ENCODE results near the gene ATP6V1B1.

ATP6V1B1 gene

DNA sequence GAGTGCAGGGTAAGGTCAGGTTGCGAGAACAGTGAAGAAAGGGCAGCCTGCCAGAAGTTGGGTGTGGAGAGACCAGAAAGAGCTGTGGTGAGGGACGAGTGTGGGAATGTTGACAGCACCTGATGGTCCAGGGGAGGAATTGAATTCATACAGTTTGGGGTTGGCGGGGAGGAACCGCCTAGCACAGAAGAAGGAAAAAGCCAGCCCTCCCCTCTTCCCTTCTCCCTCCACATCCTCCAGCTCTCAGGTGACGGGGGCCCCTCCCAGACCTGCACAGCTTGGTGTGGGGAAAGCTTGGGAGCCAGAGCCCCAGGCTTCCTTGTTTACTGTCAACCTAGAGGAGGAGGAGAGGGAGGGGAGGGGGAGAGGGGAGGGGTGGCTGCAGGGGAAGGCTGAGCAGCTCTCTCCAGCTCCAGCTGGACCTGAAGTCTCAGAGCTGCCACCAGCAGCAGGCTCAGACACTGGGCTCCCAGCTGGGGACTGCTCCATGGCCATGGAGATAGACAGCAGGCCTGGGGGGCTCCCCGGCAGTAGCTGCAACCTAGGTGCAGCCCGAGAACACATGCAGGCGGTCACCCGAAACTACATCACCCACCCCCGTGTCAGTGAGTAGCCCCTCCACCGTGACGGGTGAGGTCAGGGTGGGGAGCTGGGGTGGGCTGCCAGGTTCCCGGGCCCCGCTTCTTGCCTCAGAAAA is at the start of gene ATP6V1B1:
ATP6V1B1 (plus strand) TSS at position 433 of the 697 bp plus-strand sequence; CDS start at position 488, 55 bp downstream.
- no peak for DNase-seq

DNA sequence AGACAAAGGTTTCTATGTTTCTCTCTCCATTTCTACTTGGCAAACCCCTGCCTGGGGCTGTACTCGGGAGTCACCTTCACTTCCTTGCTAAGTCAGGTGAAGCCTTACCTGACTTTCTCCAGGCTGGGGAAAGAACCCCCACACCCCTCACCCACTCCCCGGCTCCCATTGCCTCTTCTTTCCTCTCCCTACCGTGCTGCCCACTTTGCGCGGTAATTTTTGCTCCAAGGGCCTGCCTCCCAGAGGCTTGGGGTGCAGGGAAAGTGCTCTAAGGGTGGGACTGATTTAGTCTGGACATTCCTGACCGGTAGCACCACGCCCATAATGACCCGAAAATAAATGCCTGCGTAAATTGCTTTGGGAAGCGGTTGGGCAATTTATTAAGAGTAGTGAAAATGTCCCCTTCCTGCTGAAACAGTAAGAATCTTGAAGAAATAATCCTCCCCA is 49.1 kb upstream of the ATP6V1B1 start:
- no peak for DNase-seq

DNA sequence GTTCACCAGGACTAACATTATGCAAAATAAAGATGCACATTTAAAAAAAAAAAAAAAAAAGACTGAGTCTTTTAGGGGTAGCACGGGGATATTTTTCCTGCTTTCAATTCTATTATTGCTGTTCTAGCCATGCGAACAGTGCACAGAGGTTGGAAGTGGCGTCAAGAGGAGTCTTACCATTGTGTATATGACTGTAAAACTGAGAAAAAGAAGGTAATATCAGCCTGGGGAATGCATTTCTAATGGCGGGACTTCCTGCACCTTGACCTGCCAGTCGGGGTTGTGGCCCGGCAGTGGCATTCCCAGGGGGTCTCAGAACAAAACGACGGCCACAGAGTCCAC is 48.5 kb upstream of the ATP6V1B1 start:
- no peak for DNase-seq

DNA sequence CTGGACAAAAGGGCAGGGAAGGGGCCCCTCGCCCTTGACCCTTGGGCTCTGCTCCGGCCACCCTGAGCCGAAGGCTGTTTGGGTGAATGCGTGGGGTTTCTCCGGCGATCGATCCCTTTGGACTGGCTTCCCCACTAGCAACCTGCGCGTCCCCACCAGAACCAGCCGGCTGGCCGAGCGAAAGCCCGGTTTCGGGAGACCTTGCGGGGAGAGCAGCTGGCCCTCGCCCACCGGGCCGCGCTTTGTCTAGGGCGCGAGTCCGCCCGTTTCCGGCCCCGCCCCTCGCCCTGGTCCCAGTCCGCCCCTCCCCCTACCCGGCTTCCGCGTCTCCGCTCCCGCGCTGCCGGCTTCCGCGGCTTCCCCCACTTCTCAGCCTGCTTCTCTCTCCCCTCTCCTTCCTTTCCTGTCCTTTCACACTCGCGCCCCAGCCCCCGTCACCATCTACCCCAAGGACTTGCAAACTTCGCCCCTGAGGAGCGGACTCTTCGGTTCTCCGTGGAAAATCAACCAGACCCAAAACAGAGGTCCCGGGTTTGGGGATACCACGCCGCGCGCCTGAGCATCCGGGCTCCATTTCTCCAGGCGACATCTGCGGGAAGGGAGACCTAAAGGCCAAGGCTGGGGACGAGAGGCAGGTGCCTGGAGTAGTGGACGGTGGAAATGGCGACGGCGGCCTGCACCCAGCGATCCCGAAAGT is 48.0 kb upstream of the ATP6V1B1 start:
- no peak for DNase-seq

DNA sequence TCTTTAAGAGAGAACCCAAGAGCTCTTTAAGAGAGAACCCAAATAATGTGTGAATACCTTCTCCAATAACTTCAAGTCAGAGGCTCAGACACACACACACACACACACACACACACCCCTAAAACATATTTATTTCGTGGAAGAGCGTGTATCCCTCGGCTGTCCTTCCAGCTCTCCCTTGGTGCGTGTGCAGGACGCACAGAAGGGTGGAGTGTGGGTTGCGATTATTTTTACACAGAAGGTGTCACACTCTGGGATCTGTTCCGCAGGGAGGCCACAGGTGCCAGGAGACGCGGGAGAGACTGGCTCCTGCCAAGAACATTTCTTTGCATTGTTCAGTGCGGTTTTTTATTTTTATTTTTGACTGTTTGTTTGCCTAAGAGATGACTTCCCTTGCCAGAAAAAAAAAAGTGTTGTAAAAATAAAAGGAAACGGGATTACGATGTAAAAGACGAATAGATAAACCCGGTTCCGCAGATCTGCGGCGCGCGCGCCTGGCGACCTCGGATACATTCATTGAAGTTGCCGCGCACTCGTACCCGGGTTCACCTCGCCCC is 47.3 kb upstream of the ATP6V1B1 start:
- no peak for DNase-seq

DNA sequence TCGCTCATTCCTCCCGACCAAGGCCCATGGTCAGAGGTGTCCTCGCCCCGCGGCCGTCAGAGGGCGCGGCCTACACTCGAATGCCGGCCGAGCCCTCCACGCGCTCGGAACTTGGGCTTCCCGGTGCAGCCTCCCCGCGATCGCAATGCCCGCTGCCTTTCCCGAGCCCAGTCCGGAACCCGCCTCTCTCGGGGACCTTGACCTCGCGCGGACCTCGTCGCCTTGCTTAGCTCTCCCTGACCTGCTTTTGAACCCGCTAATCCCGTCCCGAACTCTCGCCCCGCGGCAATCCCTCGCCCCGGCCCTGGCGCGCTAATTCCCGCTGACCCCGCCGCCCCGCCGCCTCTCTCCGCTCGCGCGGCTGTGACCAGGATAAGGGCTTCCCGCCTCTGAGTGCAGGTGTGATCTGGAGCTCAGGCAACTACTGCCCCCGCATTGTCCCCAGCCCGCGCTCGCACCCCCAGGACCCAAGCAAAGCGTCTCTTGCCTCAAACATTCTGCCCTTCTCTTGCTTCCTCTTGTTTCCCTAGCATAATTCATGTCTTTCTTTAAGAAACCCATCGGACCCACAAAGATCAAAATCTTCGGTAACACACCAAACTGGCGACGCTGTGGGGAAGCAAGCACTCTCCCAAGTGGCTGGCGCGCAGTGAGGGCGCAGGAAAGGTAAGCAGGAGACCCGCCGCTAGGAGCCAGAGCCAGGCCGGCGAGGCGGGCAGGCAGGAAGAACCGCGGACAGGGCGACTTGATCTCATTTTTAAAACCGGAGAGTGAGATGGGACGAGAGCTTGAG is 46.6 kb upstream of the ATP6V1B1 start:
- no peak for DNase-seq

DNA sequence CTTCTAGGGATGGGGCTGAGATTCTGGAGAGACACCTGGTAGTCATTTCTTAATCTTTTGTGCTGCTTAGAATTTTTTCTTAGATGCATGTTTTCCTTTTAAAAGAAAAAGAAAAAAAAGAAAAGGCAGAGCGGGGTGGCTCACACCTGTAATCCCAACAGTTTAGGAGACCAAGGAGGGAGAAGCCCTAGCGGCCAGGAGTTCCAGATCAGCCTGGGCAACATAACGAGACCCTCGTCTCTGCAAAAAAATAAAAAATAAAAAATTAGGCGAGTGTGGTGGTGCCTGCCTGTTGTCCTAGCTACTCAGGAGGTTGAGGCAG is 46.0 kb upstream of the ATP6V1B1 start:
- no peak for DNase-seq

DNA sequence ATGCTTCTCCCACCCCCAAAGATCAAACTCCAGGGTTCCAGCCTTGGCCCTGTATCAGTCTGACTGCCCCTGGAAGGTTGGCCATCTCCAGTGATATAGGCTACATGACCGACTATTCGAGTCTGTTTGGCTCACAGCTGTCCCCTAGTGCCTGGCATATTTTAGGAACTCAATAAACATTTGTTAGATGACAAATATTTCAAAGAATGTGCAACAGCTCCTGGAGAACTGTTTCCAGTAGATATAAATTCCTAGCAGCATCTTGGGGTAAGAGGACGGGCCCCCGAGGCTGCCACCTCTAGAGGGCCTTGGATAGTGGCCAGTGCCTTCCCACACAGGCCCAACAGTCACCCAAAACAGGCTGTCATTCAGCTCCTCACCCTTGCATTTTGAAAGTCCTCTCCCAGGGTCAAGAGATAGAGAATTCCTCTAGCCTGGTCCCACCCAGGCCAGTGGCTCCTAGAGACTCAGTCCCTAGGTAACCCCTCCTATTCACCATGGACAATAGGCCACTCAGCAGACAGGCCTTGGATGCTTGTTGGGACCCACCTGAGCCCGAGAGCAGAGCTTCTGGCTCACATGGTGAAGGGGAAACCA is 45.1 kb upstream of the ATP6V1B1 start:
- DNase-seq = no peak

DNA sequence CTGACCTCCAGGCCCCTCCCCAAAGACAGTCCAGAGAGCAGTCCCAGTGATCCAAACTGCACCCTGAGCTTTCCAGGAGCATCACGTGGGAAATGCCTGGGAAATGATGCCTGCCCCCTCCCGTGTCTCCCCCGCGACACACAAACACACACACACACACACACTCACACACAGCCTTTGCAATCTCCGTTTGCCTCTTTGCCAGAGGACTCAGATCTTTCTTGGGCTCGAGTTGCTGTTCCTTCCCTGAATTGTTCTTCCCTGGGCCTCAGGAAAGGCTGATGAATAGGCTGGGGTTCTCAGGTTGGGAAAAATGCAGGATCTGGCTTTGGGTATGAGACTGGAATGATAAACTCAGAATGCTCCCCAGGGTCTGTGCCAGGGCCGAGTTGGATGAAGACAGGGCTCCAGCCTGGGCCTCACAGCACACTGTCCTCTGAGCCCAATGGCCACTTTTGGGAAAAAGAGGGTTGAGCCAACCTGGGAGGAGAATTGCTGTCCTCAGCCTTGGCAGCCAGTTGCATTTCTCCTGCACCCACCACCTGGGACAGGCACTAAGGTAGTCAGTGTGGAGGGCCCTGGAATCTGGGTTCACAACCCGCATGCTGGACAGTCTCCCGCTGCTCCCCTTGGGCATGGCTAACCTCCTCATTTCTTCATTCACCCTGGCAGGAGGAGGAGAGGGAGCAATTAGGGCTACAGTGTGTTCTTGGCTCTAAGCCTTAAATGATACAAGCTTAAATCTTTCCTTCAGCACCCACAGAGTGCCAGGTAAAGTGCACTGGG is 43.9 kb upstream of the ATP6V1B1 start:
- DNase-seq = no peak

DNA sequence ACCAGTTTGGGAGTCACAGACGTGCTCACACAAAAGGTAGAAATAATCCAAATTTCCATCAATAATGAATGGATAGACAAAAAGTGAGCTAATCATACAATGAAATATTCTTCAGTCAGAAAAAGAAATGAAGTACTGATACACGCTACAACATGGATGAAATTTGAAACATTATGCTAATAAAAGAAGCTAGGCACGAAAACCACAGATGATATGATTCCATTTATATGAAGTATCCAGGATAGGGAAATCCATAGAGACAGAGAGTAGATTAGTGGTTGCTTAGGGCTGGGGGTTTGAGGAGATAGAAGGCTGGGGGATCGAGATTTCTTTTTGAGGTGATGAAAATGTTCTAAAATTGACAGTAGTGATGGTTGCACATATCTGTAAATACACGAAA is 43.0 kb upstream of the ATP6V1B1 start:
- no peak for DNase-seq

DNA sequence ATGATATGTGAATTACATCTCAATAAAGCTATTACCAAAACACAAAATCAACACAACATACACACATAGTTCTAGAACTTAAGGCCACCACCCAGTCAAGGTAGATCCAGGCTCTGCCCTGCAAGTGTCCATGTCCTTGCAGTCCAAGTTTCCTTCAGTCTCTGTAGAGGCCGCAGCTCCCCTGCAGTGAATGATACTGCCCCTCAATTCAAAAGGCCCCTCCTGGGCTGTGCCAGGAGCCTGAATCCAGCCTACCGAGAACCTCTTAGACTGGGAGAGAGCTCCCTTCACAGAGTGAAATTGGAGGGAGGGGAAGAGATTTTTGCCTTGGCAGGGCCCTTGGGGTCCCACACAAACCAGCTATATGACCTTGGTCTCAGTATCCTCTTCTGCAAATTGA is 42.5 kb upstream of the ATP6V1B1 start:
- DNase-seq = no peak

DNA sequence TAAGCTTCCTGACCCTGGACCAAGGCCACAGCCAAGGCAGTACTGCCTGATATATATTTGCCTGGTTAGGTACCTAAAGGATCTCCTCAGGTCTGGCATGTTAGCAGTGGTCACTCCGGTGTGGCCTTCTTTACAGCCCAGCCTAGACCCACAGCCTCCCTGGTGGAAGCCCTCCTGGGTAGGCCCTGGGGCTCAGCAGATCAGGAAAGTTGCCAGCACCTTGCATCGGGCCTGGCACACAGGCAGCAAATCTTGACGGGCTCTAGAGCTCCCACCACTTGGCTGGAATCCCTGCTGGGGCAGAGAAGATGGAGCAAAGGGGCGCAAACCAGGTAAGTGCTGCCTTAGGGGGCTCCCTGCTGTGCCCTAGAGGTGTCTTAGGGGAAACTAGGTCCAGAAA is 40.9 kb upstream of the ATP6V1B1 start:
- no peak for DNase-seq

DNA sequence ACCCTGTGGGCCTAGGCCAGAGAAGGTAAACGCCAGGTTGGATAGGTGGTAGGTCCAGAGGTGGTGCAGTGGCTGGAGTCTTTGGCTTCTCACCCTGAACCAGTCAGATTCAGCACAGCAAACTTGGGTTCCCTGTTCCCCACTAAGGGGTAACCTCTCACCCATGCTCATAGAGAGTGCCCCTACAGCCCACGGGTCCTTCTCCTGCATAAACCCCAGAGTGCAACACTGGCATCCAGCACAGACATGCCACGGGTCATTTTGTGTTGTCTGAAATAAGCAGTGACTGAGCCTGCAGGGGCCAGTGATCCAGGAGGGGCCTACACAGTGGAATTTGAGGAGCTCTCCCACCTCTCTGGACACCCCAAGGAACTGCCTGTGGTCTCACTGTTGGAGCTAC is 40.5 kb upstream of the ATP6V1B1 start:
- DNase-seq = no peak

DNA sequence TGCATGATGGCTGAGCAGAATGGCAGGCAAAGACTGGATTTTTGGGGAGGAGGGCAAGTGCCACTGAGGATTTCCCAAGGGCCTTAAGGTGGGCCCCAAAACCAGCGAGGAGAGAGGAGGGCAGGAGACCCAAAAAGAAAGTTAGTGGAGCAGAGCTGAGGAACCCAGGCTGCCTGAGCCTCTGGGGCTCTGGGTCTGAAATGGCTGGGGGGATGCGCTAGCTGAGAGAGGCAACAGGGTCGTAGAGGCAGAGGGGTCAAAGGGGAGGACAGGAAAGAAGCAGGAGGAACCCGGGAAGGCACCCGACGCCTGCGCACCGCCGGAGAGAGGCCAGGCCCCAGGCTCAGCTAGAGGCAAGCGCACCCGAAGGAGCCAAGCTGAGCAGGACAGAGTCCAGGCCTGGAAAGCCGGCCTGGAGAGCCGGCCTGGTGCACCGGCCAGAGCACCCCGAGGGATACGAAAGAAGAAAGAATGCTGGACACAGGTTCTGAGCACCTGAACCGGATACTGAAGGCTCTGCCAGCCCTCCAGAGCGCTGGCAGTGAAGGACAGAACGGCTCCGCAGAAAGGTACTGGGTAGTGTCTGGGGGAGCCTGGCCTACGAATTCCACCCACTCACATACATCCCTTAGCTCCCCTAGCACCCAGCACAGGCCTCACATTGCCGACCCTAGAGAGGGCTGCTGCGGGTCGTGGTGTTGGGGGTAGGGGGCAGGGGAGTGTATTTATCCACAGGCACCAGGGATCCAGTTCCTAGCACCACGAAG is 39.5 kb upstream of the ATP6V1B1 start:
- DNase-seq = no peak

DNA sequence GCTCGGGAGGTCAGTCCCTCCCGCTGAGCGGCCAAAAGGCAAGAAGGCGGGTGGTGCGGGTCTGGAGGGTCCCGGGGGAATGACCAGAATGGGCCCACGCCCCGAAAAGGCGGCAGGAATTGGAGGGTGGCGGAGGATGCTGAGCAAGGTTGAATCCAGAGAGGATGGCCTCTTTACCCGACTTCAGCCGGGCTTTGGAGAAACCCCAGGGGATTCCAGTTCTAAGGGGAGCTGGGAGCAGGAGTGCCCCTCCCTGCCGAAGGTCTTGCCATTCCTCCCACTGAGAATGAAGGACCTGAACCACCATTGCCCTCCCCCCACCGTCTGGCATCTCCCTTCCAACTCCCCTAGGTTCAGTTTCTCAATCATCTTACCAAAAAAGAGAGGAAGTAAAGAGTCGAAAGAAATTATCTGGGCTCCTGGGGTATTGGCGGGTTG is 38.9 kb upstream of the ATP6V1B1 start:
- no peak for DNase-seq

DNA sequence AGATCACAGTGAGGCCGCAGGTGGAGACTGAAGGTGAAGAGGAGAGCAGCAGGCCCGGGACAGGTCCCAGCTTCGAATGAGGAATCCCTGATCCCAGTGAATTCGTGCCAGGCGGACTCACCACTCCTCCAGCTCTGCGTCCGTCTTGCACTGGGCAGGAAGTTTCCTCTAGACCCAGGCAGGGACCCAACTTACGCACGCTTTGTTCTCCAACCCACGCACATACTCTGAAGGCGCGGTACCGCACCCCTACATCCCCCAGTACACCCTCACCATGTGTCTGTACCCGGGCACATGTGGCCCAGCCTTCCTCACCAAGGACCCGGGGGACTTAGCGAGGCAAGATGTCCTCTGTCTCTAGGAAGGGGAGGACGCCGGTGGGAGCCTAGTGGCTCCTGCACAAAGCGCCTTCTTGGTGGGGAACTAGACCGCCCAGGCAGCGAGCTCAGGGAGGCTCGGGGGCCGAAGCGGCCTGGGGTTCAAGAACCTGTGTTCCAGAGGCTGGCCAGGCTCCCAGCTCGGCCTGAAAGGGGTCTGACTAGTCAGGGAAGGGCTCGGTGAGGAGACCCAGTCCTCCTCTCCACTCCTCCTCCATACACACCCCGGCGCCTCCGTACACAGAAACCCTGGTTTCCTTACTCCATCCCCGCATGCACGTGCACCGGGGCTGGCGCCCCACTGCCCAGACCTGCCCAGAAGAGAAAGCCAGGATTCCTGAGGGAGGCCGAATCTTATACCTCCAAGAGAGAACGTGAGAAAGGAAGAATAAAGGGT is 38.3 kb upstream of the ATP6V1B1 start:
- no peak for DNase-seq

DNA sequence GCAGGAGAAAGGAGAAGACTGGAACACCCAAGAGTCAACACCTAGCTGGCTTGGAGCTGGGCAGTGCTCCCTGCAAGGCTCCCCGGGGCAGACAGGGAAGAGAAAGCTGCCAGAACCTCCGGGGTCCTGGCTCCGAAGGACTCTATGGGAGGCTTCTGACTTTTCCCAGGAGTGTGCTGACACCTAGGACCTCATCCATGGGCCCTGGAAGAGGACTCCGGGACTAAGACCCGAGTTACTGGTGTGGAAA is 37.8 kb upstream of the ATP6V1B1 start:
- no peak for DNase-seq

DNA sequence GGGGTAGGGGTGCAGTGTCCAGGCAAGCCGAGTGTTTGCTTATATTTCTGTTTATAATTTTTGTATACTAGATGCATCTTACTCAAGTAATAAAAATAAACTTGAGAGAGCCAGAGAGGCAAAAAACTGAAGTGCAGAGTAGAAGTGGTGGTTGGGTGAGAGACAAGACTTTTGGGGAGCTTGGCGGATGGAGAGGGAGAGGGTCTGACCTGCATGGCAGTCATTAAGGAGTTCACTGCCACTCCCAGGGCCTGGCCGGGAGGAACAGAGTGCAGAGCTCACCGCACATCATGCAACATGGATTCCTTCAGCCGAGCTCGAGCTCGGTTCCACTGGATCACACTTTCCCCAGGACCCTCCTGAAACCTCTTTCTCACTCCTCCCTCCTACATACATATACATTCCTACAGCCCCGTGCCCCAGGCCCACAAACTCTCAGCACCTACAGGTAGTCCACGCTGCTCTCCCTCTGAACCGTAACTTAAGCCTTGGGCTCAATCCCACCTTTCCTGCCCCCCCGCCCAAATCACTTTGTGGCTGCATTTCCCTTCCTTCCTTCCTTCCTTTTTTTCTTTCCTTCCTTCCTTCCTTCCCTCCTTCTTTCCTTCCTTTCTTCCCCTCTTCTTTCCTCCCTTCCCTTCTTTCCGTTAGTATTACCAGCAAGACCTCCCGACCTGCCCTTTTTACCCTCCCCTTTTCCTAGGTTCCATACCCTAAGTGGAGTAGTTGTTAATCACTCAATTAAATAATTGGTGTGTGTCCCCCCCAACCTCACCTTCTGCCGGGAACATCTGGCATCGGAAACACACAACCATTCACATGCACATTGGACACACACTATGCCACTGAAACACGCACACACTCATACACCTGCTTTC is 37.1 kb upstream of the ATP6V1B1 start:
- no peak for DNase-seq

DNA sequence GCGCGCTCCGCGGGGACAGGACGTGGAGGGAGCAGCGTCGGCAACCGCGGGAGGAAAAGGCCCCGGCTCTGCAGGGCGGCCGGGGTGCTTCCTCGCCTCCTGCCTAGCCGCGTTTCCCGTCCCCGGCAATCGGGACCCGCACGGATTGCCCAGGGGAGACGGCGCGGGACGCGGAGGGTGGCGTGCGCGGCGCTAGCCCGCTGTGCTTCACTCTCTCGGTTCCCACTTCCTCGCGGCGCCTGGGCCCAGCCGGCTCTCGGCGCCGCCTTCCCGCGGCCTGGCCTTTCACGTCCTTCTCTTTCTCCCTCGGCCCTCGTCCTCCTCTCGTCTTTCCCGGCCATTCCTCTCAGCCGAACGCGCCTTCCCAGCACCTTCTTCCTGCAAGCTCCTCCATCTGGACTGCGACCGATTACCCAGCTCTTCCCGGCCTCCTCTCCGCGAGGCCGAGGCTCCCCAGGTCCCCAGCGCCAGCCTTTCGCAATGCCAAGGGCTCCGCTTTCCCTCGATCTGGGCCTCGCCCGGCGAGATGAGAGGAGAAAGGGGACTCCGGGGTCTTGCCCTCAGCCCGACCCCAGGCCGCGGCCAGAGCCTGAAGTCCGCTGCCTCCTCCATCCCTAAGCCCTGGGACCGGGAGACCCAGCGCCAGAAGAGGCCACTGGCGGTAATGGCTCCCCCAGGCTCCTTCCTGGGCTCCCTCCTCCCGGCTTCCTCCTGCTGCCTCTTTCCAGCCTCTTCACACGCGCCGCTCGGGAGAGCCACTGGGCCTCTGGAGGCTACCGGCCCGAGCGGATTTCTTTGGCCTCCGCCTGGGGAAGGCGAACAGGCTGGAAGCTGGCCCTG is 34.3 kb upstream of the ATP6V1B1 start:
- DNase-seq = no peak
